Panc1 (cell line): ENCODE results near the gene PKNOX2.

ENCODE experiments used
- POLR2AphosphoS5 ChIP-seq: IDR thresholded peaks from 2 replicates; pipeline ENCODE4 v1.6.1; 2012; ENCODE audit warnings: mild to moderate bottlenecking, low read depth, low read length, moderate library complexity
- REST ChIP-seq, 2 experiments: IDR thresholded peaks; 2 replicates each; pipeline ENCODE4 v1.6.1; 2011 to 2012; ENCODE audit warnings: low read depth in 2 of 2, control low read depth in 1 of 2, low read length in 1 of 2, mild to moderate bottlenecking in 1 of 2, moderate library complexity in 1 of 2; ENCODE audit not compliant: insufficient read depth in 1 of 2
- SIN3A ChIP-seq: IDR thresholded peaks from 2 replicates; pipeline ENCODE4 v1.6.1; 2012; ENCODE audit warnings: low read depth, mild to moderate bottlenecking, low read length, moderate library complexity, borderline replicate concordance; ENCODE audit not compliant: insufficient read depth
- TCF7L2 ChIP-seq: IDR thresholded peaks from 2 replicates; pipeline ENCODE4 v1.6.1; 2011; ENCODE audit warnings: mild to moderate bottlenecking, low read depth, low read length, inconsistent platforms
- TF ChIP-seq, protein P1 (sequence below): fragments of 450-650 bp; IDR thresholded peaks from 2 replicates; pipeline ENCODE4 v1.5.1; 2017; ENCODE audit warnings: mild to moderate bottlenecking

GRCh38 chr11:125244166-125244565 is 79.6 kb downstream of the PKNOX2 start:
- TF ChIP-seq, protein P1, sequence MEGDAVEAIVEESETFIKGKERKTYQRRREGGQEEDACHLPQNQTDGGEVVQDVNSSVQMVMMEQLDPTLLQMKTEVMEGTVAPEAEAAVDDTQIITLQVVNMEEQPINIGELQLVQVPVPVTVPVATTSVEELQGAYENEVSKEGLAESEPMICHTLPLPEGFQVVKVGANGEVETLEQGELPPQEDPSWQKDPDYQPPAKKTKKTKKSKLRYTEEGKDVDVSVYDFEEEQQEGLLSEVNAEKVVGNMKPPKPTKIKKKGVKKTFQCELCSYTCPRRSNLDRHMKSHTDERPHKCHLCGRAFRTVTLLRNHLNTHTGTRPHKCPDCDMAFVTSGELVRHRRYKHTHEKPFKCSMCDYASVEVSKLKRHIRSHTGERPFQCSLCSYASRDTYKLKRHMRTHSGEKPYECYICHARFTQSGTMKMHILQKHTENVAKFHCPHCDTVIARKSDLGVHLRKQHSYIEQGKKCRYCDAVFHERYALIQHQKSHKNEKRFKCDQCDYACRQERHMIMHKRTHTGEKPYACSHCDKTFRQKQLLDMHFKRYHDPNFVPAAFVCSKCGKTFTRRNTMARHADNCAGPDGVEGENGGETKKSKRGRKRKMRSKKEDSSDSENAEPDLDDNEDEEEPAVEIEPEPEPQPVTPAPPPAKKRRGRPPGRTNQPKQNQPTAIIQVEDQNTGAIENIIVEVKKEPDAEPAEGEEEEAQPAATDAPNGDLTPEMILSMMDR, result no peak
- no peak for TF ChIP-seq POLR2AphosphoS5
- no peak for TF ChIP-seq REST (IDR thresholded peaks at IDR 0.05; ENCODE audit: insufficient read depth in 1 of 2, low read depth in 2 of 2, low read length in 1 of 2)
- no peak for TF ChIP-seq SIN3A
- no peak for TF ChIP-seq TCF7L2
